WTC11 (cell line): Measurements from ENCODE around the gene RASSF1. TPM values are rescaled to one million over a fixed set of nuclear protein-coding genes. Genes with fewer than 3 reads are reported as not detected.

Experiments
- ATAC-seq: fragments of 200-7000 bp; cut with Tn5 transposase; 2 replicates; pipeline ENCODE4 v1.10.0; 2021; ENCODE audit warnings: mild to moderate bottlenecking, moderate library complexity
- CTCF ChIA-PET: fragments of 300-600 bp; sonication (Branson Sonifier 250); formaldehyde crosslinking; loops from one replicate; lab custom pipeline; 2021; ENCODE audit warnings: antibody characterized with exemption; lab: Charles Lee
- POLR2A ChIA-PET: fragments of 350-600 bp; sonication (Branson Sonifier 250); formaldehyde crosslinking; loops from one replicate; lab custom pipeline; 2021; ENCODE audit warnings: antibody characterized with exemption; lab: Charles Lee
- DNase-seq: peaks from one replicate; pipeline ENCODE4 v3.0.0; 2021; ENCODE audit warnings: low spot score
- H3K27ac Mint-ChIP-seq: 2 replicates; pipeline ENCODE4 v1.8.0; 2021; ENCODE audit warnings: mixed read lengths
- H3K27me3 Mint-ChIP-seq: 2 replicates; pipeline ENCODE4 v1.8.0; 2021; ENCODE audit warnings: low read depth, mild to moderate bottlenecking, moderate library complexity, mixed read lengths
- H3K36me3 Mint-ChIP-seq: 2 replicates; pipeline ENCODE4 v1.8.0; 2021; ENCODE audit warnings: mixed read lengths
- H3K4me1 Mint-ChIP-seq: 2 replicates; pipeline ENCODE4 v1.8.0; 2022; ENCODE audit warnings: mixed read lengths
- H3K4me3 Mint-ChIP-seq: 2 replicates; pipeline ENCODE4 v1.8.0; 2021; ENCODE audit warnings: mild to moderate bottlenecking, moderate library complexity, mixed read lengths
- H3K9me3 Mint-ChIP-seq: 2 replicates; pipeline ENCODE4 v1.8.0; 2021; ENCODE audit warnings: mixed read lengths
- AR ChIP-seq: fragments of 250-450 bp; sonication (Bioruptor Pico); IDR thresholded peaks from 2 replicates; pipeline ENCODE4 v1.9.0; 2021; ENCODE audit warnings: mild to moderate bottlenecking
- ATF3 ChIP-seq: sonication (generic); formaldehyde crosslinking; conservative IDR thresholded peaks from 2 replicates; pipeline ENCODE4 v1.8.1; 2022; ENCODE audit warnings: mild to moderate bottlenecking, missing genetic modification reagents
- E2F4 ChIP-seq: sonication (generic); formaldehyde crosslinking; IDR thresholded peaks from 2 replicates; pipeline ENCODE4 v1.8.1; 2022; ENCODE audit warnings: low read depth, mild to moderate bottlenecking, moderate library complexity, missing genetic modification reagents, borderline replicate concordance
- PRDM15 ChIP-seq: sonication (generic); formaldehyde crosslinking; IDR thresholded peaks from 2 replicates; pipeline ENCODE4 v1.8.0; 2022; ENCODE audit warnings: missing genetic modification reagents
- ZNF138 ChIP-seq: sonication (generic); formaldehyde crosslinking; conservative IDR thresholded peaks from 2 replicates; pipeline ENCODE4 v1.8.1; 2022; ENCODE audit warnings: mild to moderate bottlenecking, moderate library complexity, missing genetic modification reagents
- ZNF232 ChIP-seq: sonication (generic); formaldehyde crosslinking; IDR thresholded peaks from 2 replicates; pipeline ENCODE4 v1.8.0; 2022; ENCODE audit warnings: mild to moderate bottlenecking, missing genetic modification reagents
- ZNF263 ChIP-seq: sonication (generic); formaldehyde crosslinking; IDR thresholded peaks from 2 replicates; pipeline ENCODE4 v1.8.1; 2022; ENCODE audit warnings: low read depth, mild to moderate bottlenecking, moderate library complexity, missing genetic modification reagents
- ZNF416 ChIP-seq: fragments of 250-450 bp; sonication (Bioruptor Pico); IDR thresholded peaks from 2 replicates; pipeline ENCODE4 v1.9.0; 2021; ENCODE audit warnings: mild to moderate bottlenecking, inconsistent platforms
- ZNF425 ChIP-seq: fragments of 250-450 bp; sonication (Bioruptor Pico); conservative IDR thresholded peaks from 2 replicates; pipeline ENCODE4 v1.9.0; 2021; ENCODE audit warnings: mild to moderate bottlenecking
- total RNA-seq: library from RNA; stranded (reverse); gene quantifications from 3 replicates; pipeline ENCODE4 v1.2.3, GENCODE V29; 2021

RASSF1 gene
- total RNA-seq, 1 experiment from 2014 or later, result 14.5 TPM

GRCh38 chr3:50290161-50290641 lies 50.4 kb downstream of the RASSF1 start (continued):
- TF ChIP-seq AR (CRISPR knock-in tag), result no peak
- no peak for TF ChIP-seq ZNF425 (CRISPR knock-in tag)
- no peak for TF ChIP-seq ATF3 (CRISPR knock-in tag)

GRCh38 chr3:50289130-50289529 lies 51.5 kb downstream of the RASSF1 start:
- ATAC-seq, result no peak
- no peak overlapping the region for H3K4me3 Mint-ChIP-seq

More at GRCh38 chr3:50289130-50289529, 51.5 kb downstream of the RASSF1 start:
- CTCF ChIA-PET, result interaction anchor here (0.6 kb wide), 1 partner anchor 62 kb away, joined by 3 read pairs; no protein-coding TSS in a partner anchor
- Mint-ChIP-seq H3K9me3 (no peaks in the 10 kb centered on the region), H3K4me1 (peaks cover 12% of the 10 kb centered on the region), H3K27me3 (no peaks in the 10 kb centered on the region; the same call in 1 of the 2 replicates), H3K36me3 (peaks cover 21% of the 10 kb centered on the region), H3K27ac (no peak overlapping the region)
- no peak for DNase-seq
- POLR2A ChIA-PET, result interaction anchor here (0.9 kb wide), 1 partner anchor 9 kb away, joined by 3 read pairs; no protein-coding TSS in a partner anchor
- TF ChIP-seq ZNF416, result no peak
- TF ChIP-seq ZNF263 (CRISPR knock-in tag), result no peak
- TF ChIP-seq E2F4, result no peak
- no peak for TF ChIP-seq ZNF138
- TF ChIP-seq ZNF232 (CRISPR knock-in tag), result no peak
- TF ChIP-seq PRDM15 (CRISPR knock-in tag), result no peak
- TF ChIP-seq, all 79 proteins: peak for 0
